Lung (tissue), 12 donors: ENCODE measurements around the gene ZBTB34. TPM values are rescaled to one million over a fixed set of nuclear protein-coding genes. Genes with fewer than 3 reads are reported as not detected.

ENCODE experiments used
- ATAC-seq: fragments of 200-7000 bp; cut with Tn5 transposase; one replicate; pipeline ENCODE4 v1.9.1; 2020; ENCODE audit warnings: moderate number of reproducible peaks; ENCODE audit not compliant: insufficient read depth, low FRiP score
- DNase-seq, 3 donors: peaks; one replicate each; pipeline ENCODE4 v3.0.0-alpha.2; 2013 to 2017
- H3K27ac ChIP-seq, 2 donors: one replicate each; pipeline ENCODE4 v1.5.1; 2013; ENCODE audit warnings: mild to moderate bottlenecking in 2 of 2, moderate library complexity in 2 of 2, control low read depth in 1 of 2, inconsistent platforms in 1 of 2, low read depth in 1 of 2, low read length in 1 of 2
- H3K27me3 ChIP-seq, 3 donors: one replicate each; pipeline ENCODE4 v1.5.1; 2013; ENCODE audit warnings: low read length in 2 of 3; ENCODE audit not compliant: control insufficient read depth in 3 of 3, insufficient read depth in 3 of 3
- H3K36me3 ChIP-seq, 4 donors: one replicate each; pipeline ENCODE4 v1.5.1; 2013; ENCODE audit warnings: low read length in 4 of 4, mild to moderate bottlenecking in 1 of 4, moderate library complexity in 1 of 4; ENCODE audit not compliant: control insufficient read depth in 4 of 4, insufficient read depth in 4 of 4
- H3K4me1 ChIP-seq, 5 donors: one replicate each; pipeline ENCODE4 v1.5.1; 2013; ENCODE audit warnings: low read length in 5 of 5, mild to moderate bottlenecking in 2 of 5, moderate library complexity in 1 of 5; ENCODE audit not compliant: control insufficient read depth in 5 of 5, insufficient read depth in 5 of 5
- H3K4me3 ChIP-seq: one replicate; pipeline ENCODE4 v1.5.1; 2013; ENCODE audit warnings: mild to moderate bottlenecking, control low read depth, moderate library complexity
- H3K9ac ChIP-seq, 2 donors: one replicate each; pipeline ENCODE4 v1.5.1; 2013; ENCODE audit warnings: low read length in 2 of 2, control low read depth in 1 of 2; ENCODE audit not compliant: insufficient read depth in 1 of 2
- H3K9me3 ChIP-seq, 4 donors: one replicate each; pipeline ENCODE4 v1.5.1; 2013; ENCODE audit warnings: low read length in 3 of 4, mild to moderate bottlenecking in 1 of 4, moderate library complexity in 1 of 4; ENCODE audit not compliant: control insufficient read depth in 4 of 4, insufficient read depth in 3 of 4
- CTCF ChIP-seq: IDR thresholded peaks from 2 replicates; pipeline ENCODE4 v1.5.1; 2012; ENCODE audit warnings: mild to moderate bottlenecking; ENCODE audit errors: control extremely low read depth, extremely low read depth
- WGBS, 2 donors: extraction: QIAGEN DNeasy Blood & Tissue Kit; methylation state at CpG; one replicate each; pipeline ENCODE4 v1.1.7; 2013; 5-methylcytosine and 5-hydroxymethylcytosine counted together
- polyA plus RNA-seq, 2 donors: library from polyadenylated mRNA; stranded (reverse); fragments of 200-250 nt; gene quantifications; one replicate each; pipeline ENCODE4 v1.2.1, GENCODE V29; 2013
- total RNA-seq, 2 donors: library from RNA; depleted of rRNA in 1 of 2; stranded (reverse); fragments of >200 nt in 1 of 2; gene quantifications; one replicate each; pipeline ENCODE4 v1.2.1, GENCODE V29; 2014 to 2021
- donor health status: control.
- donor health status: control.
- donor health status: Bipolar disorder and iron deficiency.
- donor health status: healthy.
- donor health status: DM: yes; HTN: yes; CAD: no.

The ZBTB34 gene
- total and polyA plus RNA-seq, 4 donors, result 3.2 to 35.6 (median 7.7) TPM

GRCh38 chr9:126856326-126856877 lies 4.0 kb upstream of the ZBTB34 start:
- Histone ChIP-seq H3K4me3 (no peak overlapping the region), H3K36me3 (no peaks in the 10 kb centered on the region), H3K27me3 (peaks cover 0 to 4% (median 3%) of the 10 kb centered on the region in 3 donors), H3K9ac (no peak overlapping the region), H3K4me1 (peaks cover 0 to under 1% (median 0%) of the 10 kb centered on the region in 5 donors), H3K27ac (no peak overlapping the region), H3K9me3 (no peaks in the 10 kb centered on the region)
- TF ChIP-seq CTCF, result no peak
- no peak for DNase-seq
- 79 to 84% methylated on average over 6 of the region's 6 CpGs for WGBS, 2 donors
- ATAC-seq, result no peak

DNA sequence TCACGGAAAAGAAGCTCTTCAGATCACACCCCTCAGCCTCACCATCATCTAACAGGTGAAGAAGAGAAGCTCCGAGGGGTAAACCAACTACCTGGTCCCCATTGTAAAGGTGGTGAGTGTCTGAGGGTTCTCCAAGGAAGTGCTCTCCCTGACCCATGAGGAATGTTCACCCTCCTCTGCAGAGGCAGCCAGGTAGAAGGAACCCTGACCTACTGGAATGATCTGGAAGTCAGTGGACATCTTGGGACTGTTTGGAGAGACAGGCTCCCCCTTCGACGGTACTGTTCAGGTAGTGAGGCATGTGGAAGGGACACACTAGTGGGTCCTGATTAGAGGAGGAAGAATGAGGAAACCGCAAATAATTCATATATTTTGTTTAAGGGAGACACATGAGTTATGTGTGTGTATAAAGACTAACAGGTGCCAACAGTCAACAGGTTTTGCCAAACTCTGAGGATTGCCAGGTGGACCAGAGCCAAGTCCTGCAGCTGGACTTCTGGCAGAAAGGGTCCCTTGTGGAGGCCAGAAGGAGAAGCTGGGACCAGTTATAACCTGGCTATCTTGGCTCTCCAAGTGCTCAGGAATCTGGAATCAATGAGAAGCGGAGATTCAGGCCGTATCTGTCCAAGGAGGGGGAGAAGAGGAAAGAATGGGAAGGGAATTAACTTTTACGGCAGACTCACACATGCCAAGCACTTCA lies 3.0 kb upstream of the ZBTB34 start:
- H3K27me3 ChIP-seq, result peaks cover 0 to 4% (median 0%) of the 10 kb centered on the region in 3 donors
- ATAC-seq (no peak), DNase-seq (peak in 1 of 3 donors; percentile 30)
- no peak overlapping the region for H3K4me3 ChIP-seq
- no peak for TF ChIP-seq CTCF
- H3K9ac ChIP-seq, result no peak overlapping the region
- H3K36me3 ChIP-seq, result no peaks in the 10 kb centered on the region
- peaks cover 3 to 11% (median 9%) of the 10 kb centered on the region in 5 donors for H3K4me1 ChIP-seq
- H3K27ac ChIP-seq, result no peak overlapping the region
- 70 to 86% methylated on average over 8 of the region's 8 CpGs for WGBS, 2 donors
- H3K9me3 ChIP-seq, result no peaks in the 10 kb centered on the region

DNA sequence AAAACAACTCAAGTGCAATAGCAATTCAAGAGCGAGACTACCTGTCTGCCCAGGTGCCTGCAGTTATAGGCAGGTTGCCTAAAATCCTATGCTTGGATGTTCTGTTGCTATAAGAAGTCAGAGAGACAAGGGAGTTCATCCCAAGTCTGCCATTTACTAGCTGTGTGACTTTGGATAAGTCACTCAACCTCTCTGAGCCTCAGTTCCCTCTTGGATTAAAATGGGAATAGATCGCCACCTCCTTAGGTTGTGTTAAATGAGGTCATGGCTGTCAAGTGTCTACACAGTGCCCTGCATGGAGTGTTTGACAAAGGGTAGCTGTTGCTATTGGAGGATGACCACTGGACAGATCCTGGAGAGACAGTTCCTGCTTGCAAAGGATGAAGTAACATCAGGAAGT lies 1.3 kb upstream of the ZBTB34 start:
- 91 to 94% methylated on average over 2 of the region's 2 CpGs for WGBS, 2 donors
- H3K4me1 ChIP-seq, result peaks cover 3 to 22% (median 11%) of the 10 kb centered on the region in 5 donors
- ATAC-seq (no peak), DNase-seq (no peak)
- no peak overlapping the region for H3K4me3 ChIP-seq
- H3K36me3 ChIP-seq, result peaks cover 0 to 1% (median 0%) of the 10 kb centered on the region in 4 donors
- no peaks in the 10 kb centered on the region for H3K27me3 ChIP-seq
- H3K9me3 ChIP-seq, result no peaks in the 10 kb centered on the region
- H3K9ac ChIP-seq, result no peak overlapping the region
- TF ChIP-seq CTCF, result no peak
- H3K27ac ChIP-seq, result no peak overlapping the region
